Putamen (tissue), 1 donor: Measurements from ENCODE around the gene IL10.

Source experiments
- DNase-seq: peaks from one replicate; pipeline ENCODE4 v3.0.0-alpha.2; 2016; ENCODE audit warnings: low spot score

Gene IL10

GRCh38 chr1:206734499-206735142 is 37.7 kb downstream of the IL10 start:
- DNase-seq, result no peak

GRCh38 chr1:206732992-206733391 is 39.3 kb downstream of the IL10 start:
- no peak for DNase-seq

DNA sequence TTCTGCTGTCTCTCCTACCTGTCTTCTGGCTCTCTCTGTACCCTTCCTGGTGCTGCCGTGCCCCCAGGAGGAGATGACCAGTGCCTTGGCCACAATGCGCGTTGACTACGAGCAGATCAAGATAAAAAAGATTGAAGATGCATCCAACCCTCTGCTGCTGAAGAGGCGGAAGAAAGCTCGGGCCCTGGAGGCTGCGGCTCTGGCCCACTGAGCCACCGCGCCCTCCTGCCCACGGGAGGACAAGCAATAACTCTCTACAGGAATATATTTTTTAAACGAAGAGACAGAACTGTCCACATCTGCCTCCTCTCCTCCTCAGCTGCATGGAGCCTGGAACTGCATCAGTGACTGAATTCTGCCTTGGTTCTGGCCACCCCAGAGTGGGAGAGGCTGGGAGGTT is 39.8 kb downstream of the IL10 start:
- no peak for DNase-seq

- DNase-seq, result no peak
Measured at GRCh38 chr1:206729507-206729906, 42.8 kb downstream of the IL10 start.

DNA sequence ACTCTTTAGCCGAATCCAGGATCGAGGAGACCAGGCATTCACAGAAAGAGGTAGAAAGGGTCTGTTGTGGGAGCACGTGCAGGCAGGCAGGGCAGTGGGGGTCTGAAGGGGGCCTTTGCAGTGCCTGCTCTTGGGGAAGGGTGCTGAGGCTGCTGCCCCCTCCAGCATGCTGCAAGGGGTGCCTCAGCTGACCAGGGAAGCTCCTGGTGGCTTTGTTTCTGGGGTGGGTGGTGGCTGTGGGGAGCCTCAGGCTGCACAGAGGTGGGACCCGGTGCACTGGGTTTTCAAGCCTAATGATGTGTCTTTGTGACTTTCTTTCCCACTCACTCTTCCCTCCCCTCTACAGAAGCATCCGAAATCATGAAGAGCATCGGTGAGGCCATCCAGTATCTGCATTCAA is 43.2 kb downstream of the IL10 start:
- DNase-seq, result no peak

GRCh38 chr1:206728697-206728987 is 43.7 kb downstream of the IL10 start:
- DNase-seq, result no peak

GRCh38 chr1:206727981-206728696 is 44.2 kb downstream of the IL10 start:
- DNase-seq, result no peak

DNA sequence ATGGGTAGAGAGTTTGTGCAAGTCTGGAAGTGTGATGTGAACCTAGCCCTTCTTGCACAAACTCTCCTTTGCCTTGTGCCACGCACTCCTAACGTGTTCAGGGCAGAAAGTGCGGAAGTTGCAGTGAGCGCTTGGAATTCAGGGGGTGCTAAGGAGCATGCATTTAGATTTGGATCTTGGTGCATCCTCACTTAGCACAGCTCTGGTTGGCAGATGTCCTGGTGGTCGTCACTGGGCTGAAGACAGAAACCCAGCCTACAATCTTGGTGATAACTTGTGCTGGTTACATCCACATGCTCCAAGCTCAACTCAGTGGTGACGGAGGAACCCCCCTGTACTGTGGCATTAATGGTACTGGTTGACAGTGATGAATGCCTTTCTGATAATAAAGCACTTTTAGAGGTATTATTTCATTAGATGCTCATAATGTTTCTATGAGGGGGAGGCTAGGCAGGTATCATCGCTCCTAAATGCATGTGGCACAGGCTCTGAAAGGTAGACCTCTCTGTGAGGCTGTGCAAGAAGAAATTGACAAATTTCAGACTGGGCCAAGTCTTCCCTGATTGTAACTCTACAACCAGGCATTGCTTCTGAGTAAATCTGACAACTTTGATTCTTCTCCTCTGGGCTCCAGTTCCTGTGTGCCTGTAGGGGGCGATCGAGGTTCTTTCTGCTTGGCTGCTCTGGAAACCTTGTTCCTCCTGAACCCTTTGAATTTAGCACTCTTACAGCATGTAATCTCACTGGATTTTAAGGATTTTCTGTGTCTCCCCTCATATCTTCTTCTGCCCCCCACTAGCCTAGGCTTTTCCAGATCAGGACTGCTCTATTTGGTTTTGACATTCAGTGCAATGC is 47.0 kb downstream of the IL10 start:
- no peak for DNase-seq

DNA sequence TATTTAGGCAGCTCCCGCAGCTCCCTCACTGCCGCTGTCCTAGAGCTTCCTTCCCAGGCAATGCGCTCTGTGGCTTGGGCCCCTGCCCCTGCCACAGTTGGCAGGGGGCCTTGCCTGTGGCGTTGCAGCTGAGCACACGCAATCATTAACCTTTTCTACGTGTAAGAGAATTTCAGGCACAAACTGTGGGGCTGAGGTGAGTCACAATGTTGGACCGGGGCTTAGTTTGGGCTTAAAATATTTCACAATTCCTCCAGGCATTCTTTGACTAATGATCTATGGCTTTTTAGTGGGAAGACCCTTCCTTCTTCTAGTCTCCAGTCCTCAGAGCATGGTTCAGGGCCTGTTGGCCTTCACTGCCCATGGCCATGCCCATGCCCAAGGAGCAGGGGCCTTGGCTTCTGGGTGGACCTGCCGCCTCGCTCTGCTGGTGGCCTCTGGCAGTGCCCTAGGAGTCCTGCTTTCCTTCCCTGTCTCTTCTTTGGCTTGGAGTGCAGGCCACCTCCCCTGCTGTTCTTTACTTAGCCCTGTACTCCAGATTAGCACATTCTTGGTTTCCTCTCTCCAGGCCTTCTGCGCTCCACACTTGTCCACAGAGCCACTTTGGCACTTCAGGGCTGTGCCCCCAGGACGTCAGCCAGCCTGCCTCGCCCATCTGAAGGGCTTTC is 48.4 kb downstream of the IL10 start:
- DNase-seq, result no peak

GRCh38 chr1:206723462-206723804 is 48.9 kb downstream of the IL10 start:
- no peak for DNase-seq

- no peak for DNase-seq
Measured at GRCh38 chr1:206722751-206723461, 49.4 kb downstream of the IL10 start.

DNA sequence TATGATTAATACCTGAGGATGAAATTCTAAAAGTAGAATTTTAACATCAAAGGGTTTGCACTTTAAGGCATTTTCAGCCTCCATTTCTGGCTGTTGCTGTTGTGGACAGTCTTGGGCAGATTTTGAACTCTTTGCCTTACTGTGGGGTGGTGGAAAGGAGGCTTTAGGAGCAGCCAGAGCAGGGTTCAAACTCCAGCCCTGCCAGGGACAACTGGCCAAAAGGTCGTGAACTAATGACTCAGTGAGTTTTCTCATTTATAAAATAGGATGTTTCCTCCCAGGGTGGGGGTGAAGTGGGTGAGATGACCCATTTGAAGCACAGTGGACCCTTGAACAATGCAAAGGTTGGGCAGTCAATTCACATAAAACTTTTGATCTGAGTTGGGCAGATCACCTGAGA is 50.8 kb downstream of the IL10 start:
- DNase-seq, result no peak

GRCh38 chr1:206719169-206719839 is 53.0 kb downstream of the IL10 start:
- DNase-seq, result no peak

GRCh38 chr1:206717674-206717989 is 54.7 kb downstream of the IL10 start:
- DNase-seq, result no peak
